ENCODE results near the gene OXGR1. TPM values are rescaled to one million over a fixed set of nuclear protein-coding genes. Genes with fewer than 3 reads are reported as not detected.

Gene OXGR1
- total RNA-seq, 2 experiments from 2014 or later: not detected

DNA sequence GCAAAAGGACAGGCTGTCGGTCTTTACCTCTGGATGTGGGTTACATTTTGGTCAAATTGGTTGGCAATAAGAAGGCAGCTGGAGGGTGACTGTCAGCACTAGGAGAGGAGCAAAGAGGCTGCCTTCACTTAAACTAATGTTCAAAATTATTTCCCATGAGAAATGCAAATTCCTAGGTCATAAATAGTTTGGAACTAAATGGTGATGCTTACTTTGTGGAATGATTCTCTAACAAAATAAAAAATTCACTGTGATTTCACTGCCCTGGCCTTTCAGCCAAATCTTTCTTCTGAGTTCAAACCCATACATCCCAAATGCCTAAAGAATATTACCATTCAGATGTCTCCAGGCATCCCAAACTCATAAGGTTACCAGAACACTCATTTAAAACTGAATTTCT, 25.0 kb upstream of the OXGR1 start:
- DNase-seq: no peak
- H3K4me3 Mint-ChIP-seq: no peak overlapping the region
- intact Hi-C loops (cut with micrococcal nuclease): loop anchor here (5.0 kb wide), 2 partner anchors 323 to 783 kb away; no protein-coding TSS in a partner anchor
- H3K9me3 Mint-ChIP-seq: peaks cover 2% of the 10 kb centered on the region
- no peaks in the 10 kb centered on the region for H3K36me3 Mint-ChIP-seq (ENCODE audit: low read depth)
- CTCF ChIA-PET: interaction anchor here (0.9 to 1.1 kb wide), 2 partner anchors 67 to 145 kb away, joined by 3 read pairs; no protein-coding TSS in a partner anchor
- peaks cover 6% of the 10 kb centered on the region for H3K4me1 Mint-ChIP-seq (ENCODE audit: low read depth)
- peaks cover 31% of the 10 kb centered on the region for H3K27me3 Mint-ChIP-seq (ENCODE audit: low read depth)
- no peak overlapping the region for H3K27ac Mint-ChIP-seq

DNA sequence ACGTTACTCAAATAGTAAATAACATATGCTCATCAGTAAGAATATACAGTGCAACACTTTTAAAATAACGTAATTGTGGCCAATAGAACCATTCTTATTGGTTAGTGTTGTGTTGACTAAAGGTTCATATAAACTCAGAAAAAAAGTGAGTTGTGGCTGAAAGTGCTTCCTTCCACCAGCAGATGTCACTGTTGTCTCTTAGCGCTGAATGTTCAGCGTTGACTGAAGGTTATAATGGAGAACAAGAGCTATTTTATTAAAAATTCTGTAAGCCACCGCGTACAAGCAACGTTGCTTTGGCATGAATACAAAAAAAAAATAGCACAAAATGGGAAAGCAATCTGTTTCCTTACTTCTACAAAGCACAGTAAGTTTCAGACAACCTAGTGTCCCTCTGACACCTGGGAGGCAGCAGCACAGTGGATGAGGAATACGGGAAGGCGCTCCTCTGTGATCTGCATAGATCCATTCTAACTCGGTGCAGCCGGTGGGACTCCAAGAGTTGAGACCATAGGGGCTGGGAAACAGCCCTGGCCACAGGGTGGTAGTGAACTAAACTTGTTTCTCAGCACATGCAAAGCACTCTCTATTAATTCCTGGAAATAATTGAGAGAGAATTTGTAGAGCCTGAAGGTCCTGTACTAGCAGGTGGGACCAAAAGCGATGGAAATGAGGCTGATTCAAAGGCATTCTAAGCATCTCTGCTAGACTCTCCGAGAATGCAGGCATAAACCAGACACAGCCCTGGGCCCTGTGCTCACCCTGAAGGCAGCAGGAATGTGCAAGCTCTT, 23.9 kb upstream of the OXGR1 start:
- peak; percentile 56 for DNase-seq
- Mint-ChIP-seq H3K4me1 (ENCODE audit: low read depth) (peaks cover 6% of the 10 kb centered on the region), H3K27ac (no peak overlapping the region), H3K36me3 (ENCODE audit: low read depth) (no peaks in the 10 kb centered on the region), H3K4me3 (no peak overlapping the region), H3K9me3 (peaks cover 2% of the 10 kb centered on the region), H3K27me3 (ENCODE audit: low read depth) (peaks cover 36% of the 10 kb centered on the region)
- CTCF ChIA-PET: interaction anchor here (0.6 to 2.2 kb wide), 16 partner anchors 15 to 508 kb away, joined by 3 to 13 read pairs (median 3); no protein-coding TSS in a partner anchor
- intact Hi-C loops (cut with micrococcal nuclease): loop anchor here (1.0 to 5.0 kb wide), 4 partner anchors 324 to 784 kb away; no protein-coding TSS in a partner anchor

DNA sequence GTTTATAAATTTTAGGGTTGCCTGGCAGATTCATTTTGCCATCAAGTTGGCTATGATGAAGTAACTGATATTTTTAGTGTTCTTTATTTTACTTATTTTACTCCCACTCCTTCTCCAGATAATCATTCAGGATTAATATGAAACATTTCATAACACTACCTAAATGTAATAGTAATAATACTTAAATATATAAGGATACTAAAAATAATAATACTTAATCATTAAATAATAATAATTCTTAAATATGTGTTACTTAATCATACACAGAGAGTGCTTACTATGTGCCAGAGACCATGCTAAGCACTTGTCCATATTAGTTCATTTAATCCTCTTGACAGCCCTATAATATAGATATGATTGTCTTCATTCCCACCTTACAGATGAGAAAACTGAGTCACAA, 23.0 kb upstream of the OXGR1 start:
- CTCF ChIA-PET: interaction anchor here (0.6 to 2.2 kb wide), 11 partner anchors 11 to 862 kb away, joined by 3 to 13 read pairs (median 5); no protein-coding TSS in a partner anchor
- Mint-ChIP-seq H3K4me1 (ENCODE audit: low read depth) (peaks cover 6% of the 10 kb centered on the region), H3K4me3 (no peak overlapping the region), H3K27me3 (ENCODE audit: low read depth) (peaks cover 41% of the 10 kb centered on the region), H3K36me3 (ENCODE audit: low read depth) (no peaks in the 10 kb centered on the region), H3K9me3 (peaks cover 2% of the 10 kb centered on the region), H3K27ac (no peak overlapping the region)
- intact Hi-C loops (cut with micrococcal nuclease): loop anchor here (1.0 to 5.0 kb wide), 3 partner anchors 11 to 785 kb away; no protein-coding TSS in a partner anchor
- DNase-seq: no peak

DNA sequence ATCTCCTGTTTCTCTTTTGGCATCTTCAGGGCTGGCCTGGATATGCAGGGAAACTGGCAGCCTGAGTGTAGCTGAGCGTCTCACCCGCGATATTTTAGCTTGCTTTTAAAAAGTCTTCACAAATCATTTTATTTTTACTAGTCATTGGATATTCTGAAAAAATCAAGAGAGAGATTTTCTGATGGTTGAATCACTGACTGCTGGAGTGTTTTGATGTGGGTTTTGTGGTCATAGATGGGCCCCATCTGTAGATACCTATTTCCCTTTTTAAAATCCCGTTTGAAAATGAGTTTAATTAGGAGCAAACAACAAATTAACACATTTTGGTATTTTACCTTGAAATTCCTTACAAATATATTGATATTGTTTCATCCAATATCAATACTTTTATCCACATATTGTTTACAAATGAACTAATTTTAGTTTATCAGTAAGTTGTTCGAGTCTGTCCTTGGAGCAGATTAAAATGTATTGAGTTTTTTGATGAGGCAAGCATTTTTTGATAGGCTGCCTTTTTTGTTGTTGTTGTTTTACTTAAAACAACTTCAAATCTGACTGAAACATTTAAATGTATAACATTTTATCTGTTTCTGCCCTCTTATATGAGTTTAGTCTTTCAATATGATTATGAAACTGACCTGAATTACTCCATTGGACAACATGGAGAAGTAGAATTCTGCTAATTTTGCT, 21.5 kb upstream of the OXGR1 start:
- peak; percentile 21 for DNase-seq

DNA sequence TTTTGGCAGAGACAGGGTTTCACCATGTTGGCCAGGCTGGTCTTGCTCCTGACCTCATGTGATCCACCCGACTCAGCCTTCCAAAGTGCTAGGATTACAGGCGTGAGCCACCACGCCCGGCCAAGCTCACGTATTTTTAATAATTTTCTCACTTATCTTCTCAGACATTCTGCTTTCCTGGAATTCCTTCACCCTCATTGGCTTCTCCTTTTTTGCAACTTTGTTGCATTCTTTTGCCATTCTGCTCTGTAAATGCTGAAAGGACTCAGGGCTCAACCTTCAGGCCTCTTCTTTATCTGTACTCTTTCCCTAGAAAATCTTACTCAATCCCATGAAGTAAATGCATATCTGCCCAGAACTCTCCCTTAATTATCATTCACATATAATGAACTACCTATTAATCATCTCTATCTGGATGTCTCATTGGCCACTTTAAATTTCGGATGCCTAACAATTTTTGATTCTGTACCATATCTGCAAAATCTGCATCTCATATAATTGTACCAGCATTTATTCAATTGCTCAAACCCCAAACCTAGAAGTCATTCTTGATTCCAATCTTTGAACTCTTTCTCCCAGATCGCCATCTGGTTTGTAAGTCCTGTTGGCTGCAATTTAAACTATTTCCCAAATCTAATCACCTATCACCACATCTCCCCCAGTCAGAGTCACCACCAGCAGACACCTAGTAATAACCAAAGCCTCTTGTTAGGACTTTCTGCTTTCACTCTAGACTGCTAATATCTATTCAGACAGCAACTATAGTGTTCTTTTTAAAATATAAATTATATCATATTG, 18.2 kb upstream of the OXGR1 start:
- no peak overlapping the region for H3K27ac Mint-ChIP-seq
- no peak for DNase-seq
- intact Hi-C loops (cut with micrococcal nuclease): no loop called here
- no peaks in the 10 kb centered on the region for H3K36me3 Mint-ChIP-seq (ENCODE audit: low read depth)
- no peak overlapping the region for H3K4me3 Mint-ChIP-seq
- peaks cover 6% of the 10 kb centered on the region for H3K4me1 Mint-ChIP-seq (ENCODE audit: low read depth)
- CTCF ChIA-PET: no interaction called here
- H3K9me3 Mint-ChIP-seq: peaks cover 2% of the 10 kb centered on the region
- H3K27me3 Mint-ChIP-seq (ENCODE audit: low read depth): peaks cover 40% of the 10 kb centered on the region

More for the DNA sequence above, 21.5 kb upstream of the OXGR1 start:
- CTCF ChIA-PET: interaction anchor here (0.7 kb wide), 1 partner anchor 16 kb away, joined by 3 read pairs; no protein-coding TSS in a partner anchor
- Mint-ChIP-seq H3K27ac (no peak overlapping the region), H3K36me3 (ENCODE audit: low read depth) (no peaks in the 10 kb centered on the region), H3K27me3 (ENCODE audit: low read depth) (peaks cover 42% of the 10 kb centered on the region), H3K9me3 (peaks cover 2% of the 10 kb centered on the region), H3K4me3 (no peak overlapping the region), H3K4me1 (ENCODE audit: low read depth) (peaks cover 6% of the 10 kb centered on the region)
- intact Hi-C loops (cut with micrococcal nuclease): loop anchor here (5.0 kb wide), 2 partner anchors 326 to 786 kb away; no protein-coding TSS in a partner anchor

DNA sequence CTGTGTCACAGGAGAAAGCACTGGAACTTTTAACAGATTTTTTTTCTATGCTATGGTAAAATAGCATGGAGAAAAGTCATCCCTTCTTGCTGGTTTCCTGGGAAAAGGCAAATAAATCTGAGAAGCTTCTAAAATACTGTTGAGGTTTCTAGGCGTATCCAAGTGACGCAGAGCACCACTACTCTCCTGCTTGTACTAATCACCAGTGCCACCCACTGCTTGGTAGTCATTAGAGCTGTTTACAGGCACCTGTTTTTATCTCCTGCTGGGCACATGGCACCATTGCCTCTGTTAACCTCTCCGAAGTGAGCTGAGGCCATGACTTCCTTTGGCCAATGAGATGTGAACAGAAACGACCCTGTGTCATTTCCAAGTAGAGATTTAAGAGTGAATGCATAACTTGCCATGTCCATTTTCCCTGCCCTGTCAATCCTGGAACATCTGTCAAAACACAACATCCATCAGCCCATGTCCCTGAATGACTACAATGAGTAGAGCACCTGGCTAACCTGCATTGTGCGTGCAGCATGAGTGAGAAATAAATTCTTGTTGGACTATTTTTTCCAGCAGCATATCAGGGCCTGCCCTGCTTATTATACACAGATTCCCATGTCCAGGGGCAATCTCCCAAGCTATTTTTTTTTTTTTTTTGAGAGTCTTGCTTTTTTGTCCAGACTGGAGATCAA, 17.3 kb upstream of the OXGR1 start:
- CTCF ChIA-PET: interaction anchor here (1.3 kb wide), 1 partner anchor 348 kb away, joined by 4 read pairs; no protein-coding TSS in a partner anchor
- intact Hi-C loops (cut with micrococcal nuclease): no loop called here
- Mint-ChIP-seq H3K36me3 (ENCODE audit: low read depth) (no peaks in the 10 kb centered on the region), H3K4me1 (ENCODE audit: low read depth) (peaks cover 6% of the 10 kb centered on the region), H3K4me3 (no peak overlapping the region), H3K27ac (no peak overlapping the region), H3K27me3 (ENCODE audit: low read depth) (peaks cover 41% of the 10 kb centered on the region), H3K9me3 (peaks cover 2% of the 10 kb centered on the region)
- DNase-seq: no peak

DNA sequence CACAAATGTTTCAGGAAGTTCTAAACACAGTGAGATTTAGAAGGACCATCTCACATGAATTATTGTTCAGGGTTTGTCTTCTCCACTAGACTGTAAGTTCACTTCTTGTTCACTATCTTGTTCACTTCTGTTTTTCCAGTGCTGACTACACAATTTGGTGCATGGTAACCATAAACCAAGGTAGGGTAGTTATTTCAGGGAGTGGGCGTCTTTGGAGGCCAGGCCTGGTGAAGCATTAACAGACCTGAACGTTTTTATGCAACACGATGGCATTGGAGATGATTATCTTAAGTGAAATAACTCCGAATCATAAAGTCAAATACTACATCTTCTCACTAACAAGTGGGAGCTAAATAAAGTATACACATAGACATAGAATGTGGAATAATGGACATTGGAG, 14.4 kb upstream of the OXGR1 start:
- intact Hi-C loops (cut with micrococcal nuclease): no loop called here
- no peak for DNase-seq
- Mint-ChIP-seq H3K27ac (no peak overlapping the region), H3K27me3 (ENCODE audit: low read depth) (peaks cover 28% of the 10 kb centered on the region), H3K9me3 (no peaks in the 10 kb centered on the region), H3K36me3 (ENCODE audit: low read depth) (no peaks in the 10 kb centered on the region), H3K4me1 (ENCODE audit: low read depth) (no peaks in the 10 kb centered on the region), H3K4me3 (no peak overlapping the region)
- CTCF ChIA-PET: no interaction called here

DNA sequence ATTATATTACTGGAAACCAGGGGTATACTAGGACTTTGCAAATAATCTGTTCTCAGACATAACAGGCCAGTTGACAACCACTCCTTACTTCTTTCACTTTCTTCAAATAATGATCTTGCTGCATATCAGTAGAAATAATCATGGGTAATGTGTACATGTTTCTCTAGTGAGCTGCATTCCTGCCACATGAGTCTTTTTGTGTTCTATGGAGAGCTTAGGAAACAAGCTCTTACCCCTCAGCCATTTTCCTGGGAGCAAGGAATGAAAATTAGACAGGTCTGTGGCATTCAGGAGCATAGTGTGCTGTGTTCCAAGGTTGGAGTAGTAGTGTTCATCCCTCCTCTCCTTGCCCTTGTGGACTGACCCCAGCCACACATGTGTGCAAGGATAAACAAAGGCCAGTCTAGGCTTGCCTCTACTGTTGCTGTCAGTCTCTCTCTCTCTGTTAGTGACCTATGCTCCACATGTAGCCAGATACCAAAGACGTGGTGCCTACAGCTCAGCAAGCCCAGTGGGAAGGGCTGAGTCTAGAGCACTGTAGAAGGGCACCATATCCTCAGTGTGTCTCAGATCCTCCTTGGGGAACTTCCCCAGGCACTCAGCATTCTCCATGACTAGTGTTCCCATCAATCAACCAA, 11.5 kb upstream of the OXGR1 start:
- H3K27me3 Mint-ChIP-seq (ENCODE audit: low read depth): peaks cover 27% of the 10 kb centered on the region
- intact Hi-C loops (cut with micrococcal nuclease): no loop called here

DNA sequence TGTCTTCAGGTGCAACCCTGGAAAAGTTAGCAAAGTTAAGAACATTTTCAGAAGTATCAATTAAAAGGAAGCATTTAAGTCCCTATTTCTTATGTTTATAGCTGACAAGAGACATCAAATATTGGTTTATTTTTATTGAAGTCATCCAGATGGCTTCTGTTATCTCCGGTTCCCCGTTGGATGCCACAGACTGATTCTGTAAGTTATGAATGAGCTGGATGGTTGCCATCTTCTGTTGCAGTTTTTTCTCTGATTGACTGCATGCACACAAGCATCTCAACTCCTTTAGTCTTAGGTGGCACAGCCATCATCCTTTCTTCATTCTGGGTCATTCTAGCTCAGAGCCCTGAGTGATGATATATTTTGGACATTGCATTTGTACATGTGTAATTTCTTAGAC, 10.6 kb upstream of the OXGR1 start:
- Mint-ChIP-seq H3K27ac (no peak overlapping the region), H3K4me1 (ENCODE audit: low read depth) (no peaks in the 10 kb centered on the region), H3K36me3 (ENCODE audit: low read depth) (no peaks in the 10 kb centered on the region), H3K9me3 (no peaks in the 10 kb centered on the region), H3K27me3 (ENCODE audit: low read depth) (peaks cover 24% of the 10 kb centered on the region), H3K4me3 (no peak overlapping the region)
- CTCF ChIA-PET: no interaction called here
- DNase-seq: no peak
- intact Hi-C loops (cut with micrococcal nuclease): no loop called here

More for the DNA sequence above, 11.5 kb upstream of the OXGR1 start:
- CTCF ChIA-PET: interaction anchor here (1.8 kb wide), 1 partner anchor 11 kb away, joined by 7 read pairs; no protein-coding TSS in a partner anchor
- Mint-ChIP-seq H3K9me3 (no peaks in the 10 kb centered on the region), H3K4me3 (no peak overlapping the region), H3K36me3 (ENCODE audit: low read depth) (no peaks in the 10 kb centered on the region), H3K27ac (no peak overlapping the region), H3K4me1 (ENCODE audit: low read depth) (no peaks in the 10 kb centered on the region)
- no peak for DNase-seq

DNA sequence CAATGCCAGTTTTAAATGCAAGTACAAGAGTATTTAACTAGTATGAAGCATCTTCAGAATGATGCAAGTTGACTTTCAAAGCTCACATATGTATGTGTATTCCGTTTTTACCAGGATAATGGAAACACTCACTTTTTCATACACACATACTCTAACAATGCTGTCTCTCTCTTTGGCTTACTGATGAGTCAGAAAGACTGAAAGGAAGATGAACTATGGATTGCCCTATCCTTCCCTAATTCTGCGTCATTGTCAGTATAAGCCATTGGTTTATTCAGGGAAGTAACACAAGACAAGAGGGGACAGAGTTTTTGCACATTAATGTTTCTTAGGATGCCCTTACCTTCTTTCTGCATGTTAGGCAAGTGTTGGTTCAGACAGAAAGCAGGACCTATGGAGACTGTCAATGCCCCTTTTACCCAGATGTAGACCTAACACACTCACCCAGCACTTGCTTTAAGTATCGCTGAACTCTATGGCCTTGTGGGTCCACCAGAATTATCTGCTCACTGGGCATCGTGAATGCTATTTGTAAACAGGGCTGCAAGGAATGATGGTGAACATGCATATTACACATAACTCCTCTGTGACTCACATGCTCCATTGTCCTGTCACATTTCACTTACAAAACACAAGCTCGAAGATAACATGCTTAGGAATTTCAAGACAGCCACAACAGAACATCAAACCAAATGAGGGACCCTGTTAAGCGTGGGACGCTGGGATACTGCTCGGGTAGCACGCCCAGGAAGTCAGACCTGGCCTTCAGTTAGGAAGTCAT, 10.0 kb upstream of the OXGR1 start:
- CTCF ChIA-PET: interaction anchor here (1.9 kb wide), 1 partner anchor 13 kb away, joined by 9 read pairs; no protein-coding TSS in a partner anchor
- DNase-seq: no peak
- no peaks in the 10 kb centered on the region for H3K4me1 Mint-ChIP-seq (ENCODE audit: low read depth)
- H3K36me3 Mint-ChIP-seq (ENCODE audit: low read depth): no peaks in the 10 kb centered on the region
- peaks cover 27% of the 10 kb centered on the region for H3K27me3 Mint-ChIP-seq (ENCODE audit: low read depth)
- no peaks in the 10 kb centered on the region for H3K9me3 Mint-ChIP-seq
- H3K27ac Mint-ChIP-seq: no peak overlapping the region
- H3K4me3 Mint-ChIP-seq: no peak overlapping the region
- intact Hi-C loops (cut with micrococcal nuclease): no loop called here
